KG1 (cell line): Measurements from ENCODE around the gene WIZ.
"Not testable (repeated sequence)": the region's sequence is repeated elsewhere in the genome, so short reads cannot be mapped to it uniquely, and the experiment has no call there.

ENCODE experiments used
- DNase-seq: peaks from one replicate; lab custom pipeline; 2025; lab: John Stamatoyannopoulos, UW

Gene WIZ

GRCh38 chr19:15403151-15403531 is 46.6 kb downstream of the WIZ start:
- DNase-seq: no peak

GRCh38 chr19:15402411-15403150 is 47.2 kb downstream of the WIZ start:
- no peak for DNase-seq

GRCh38 chr19:15401397-15401710 is 48.4 kb downstream of the WIZ start:
- DNase-seq: no peak

GRCh38 chr19:15400521-15401396 is 49.0 kb downstream of the WIZ start:
- DNase-seq: no peak

- no peak for DNase-seq
Measured at GRCh38 chr19:15399635-15400034, 50.1 kb downstream of the WIZ start.

GRCh38 chr19:15399234-15399515 is 50.6 kb downstream of the WIZ start:
- no peak for DNase-seq

- no peak for DNase-seq
Measured at GRCh38 chr19:15398501-15399233, 51.1 kb downstream of the WIZ start.

GRCh38 chr19:15397782-15398181 is 52.0 kb downstream of the WIZ start:
- no peak for DNase-seq

- no peak for DNase-seq
Measured at GRCh38 chr19:15397236-15397635, 52.5 kb downstream of the WIZ start.

GRCh38 chr19:15396436-15396835 is 53.3 kb downstream of the WIZ start:
- no peak for DNase-seq

GRCh38 chr19:15395251-15395650 is 54.5 kb downstream of the WIZ start:
- DNase-seq: not testable (repeated sequence)

- no peak for DNase-seq
Measured at GRCh38 chr19:15394426-15394825, 55.3 kb downstream of the WIZ start.

- no peak for DNase-seq
Measured at GRCh38 chr19:15393963-15394362, 55.8 kb downstream of the WIZ start.

- no peak for DNase-seq
Measured at GRCh38 chr19:15390814-15391213, 58.9 kb downstream of the WIZ start.

GRCh38 chr19:15381864-15382263 is 67.9 kb downstream of the WIZ start:
- DNase-seq: no peak

- no peak for DNase-seq
Measured at GRCh38 chr19:15381429-15381828, 68.3 kb downstream of the WIZ start.

- no peak for DNase-seq
Measured at GRCh38 chr19:15379999-15380647, 69.6 kb downstream of the WIZ start.

GRCh38 chr19:15379083-15379998 is 70.4 kb downstream of the WIZ start, which contains the start of gene AKAP8:
AKAP8 (minus strand) TSS chr19:15379787; CDS start chr19:15379731, 56 bp downstream.
- peak; percentile 96 for DNase-seq

GRCh38 chr19:15378534-15379082 is 71.1 kb downstream of the WIZ start:
- DNase-seq: peak; percentile 15

- no peak for DNase-seq
Measured at GRCh38 chr19:15374796-15375440, 74.8 kb downstream of the WIZ start.
